LNCAP (cell line): ENCODE data around the gene CTNNBL1.

Experiments
- TF ChIP-seq, protein P1 (sequence below): fragments of 450-650 bp; IDR thresholded peaks from 2 replicates; pipeline ENCODE4 v1.5.1; 2017; ENCODE audit warnings: mild to moderate bottlenecking

The CTNNBL1 gene

DNA sequence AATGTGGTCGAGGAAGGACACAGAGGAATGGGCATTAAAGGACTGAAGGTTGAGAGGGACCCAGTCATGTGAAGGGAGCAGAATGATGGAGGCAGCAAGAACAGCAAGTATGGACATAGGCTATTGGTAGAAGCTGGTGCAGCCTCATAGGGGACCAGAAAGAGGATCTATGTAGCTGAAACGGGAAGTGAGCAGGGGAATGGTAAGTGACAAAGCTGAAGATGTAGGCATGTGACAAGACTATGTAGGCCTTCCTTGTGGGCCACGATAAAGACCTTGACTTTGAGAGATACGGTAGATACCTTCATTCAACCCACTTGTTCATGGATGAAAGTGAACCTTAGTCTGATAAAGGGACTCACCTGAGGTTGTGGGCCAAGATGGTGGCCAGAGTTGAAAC is 3.5 kb downstream of the CTNNBL1 start:
- TF ChIP-seq, protein P1, sequence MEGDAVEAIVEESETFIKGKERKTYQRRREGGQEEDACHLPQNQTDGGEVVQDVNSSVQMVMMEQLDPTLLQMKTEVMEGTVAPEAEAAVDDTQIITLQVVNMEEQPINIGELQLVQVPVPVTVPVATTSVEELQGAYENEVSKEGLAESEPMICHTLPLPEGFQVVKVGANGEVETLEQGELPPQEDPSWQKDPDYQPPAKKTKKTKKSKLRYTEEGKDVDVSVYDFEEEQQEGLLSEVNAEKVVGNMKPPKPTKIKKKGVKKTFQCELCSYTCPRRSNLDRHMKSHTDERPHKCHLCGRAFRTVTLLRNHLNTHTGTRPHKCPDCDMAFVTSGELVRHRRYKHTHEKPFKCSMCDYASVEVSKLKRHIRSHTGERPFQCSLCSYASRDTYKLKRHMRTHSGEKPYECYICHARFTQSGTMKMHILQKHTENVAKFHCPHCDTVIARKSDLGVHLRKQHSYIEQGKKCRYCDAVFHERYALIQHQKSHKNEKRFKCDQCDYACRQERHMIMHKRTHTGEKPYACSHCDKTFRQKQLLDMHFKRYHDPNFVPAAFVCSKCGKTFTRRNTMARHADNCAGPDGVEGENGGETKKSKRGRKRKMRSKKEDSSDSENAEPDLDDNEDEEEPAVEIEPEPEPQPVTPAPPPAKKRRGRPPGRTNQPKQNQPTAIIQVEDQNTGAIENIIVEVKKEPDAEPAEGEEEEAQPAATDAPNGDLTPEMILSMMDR = no peak

DNA sequence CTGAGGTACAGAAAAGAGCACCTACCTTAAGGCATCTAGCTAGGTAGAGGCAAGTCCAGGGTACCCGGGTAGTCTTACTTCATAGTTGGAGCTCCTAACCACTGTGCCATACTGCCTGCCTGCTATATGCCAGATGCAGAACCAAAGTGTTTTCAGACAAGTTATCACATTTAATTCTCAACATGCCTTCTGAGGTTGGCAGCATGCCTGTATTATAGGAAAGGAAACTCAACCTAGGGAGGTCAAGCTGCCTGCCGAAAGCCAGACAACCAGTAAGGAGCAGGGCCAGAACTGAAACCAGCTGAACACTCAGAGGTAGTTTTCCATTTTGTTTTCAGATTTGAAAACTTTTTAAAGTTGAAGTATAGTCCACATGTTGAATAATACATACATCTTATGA is 5.4 kb downstream of the CTNNBL1 start:
- TF ChIP-seq, protein P1 = no peak

DNA sequence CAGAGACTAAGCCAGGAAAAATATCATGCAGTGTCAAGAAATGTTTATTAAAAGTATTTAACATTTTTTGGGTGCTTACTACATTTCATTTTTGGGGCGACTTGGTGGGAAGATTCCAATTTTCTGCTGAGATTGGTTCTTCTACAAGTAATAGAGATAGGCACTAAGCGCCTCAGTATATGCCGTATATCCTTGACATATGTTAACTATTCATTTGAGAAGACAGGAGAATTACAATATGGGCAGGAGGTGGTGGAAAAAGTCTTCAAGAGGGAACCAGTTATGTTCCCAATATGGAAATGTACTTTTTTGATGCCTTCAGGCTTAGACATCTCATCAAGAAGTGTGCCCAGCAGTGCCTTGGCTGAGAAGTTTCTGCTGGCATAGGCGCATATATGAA is 6.5 kb downstream of the CTNNBL1 start:
- TF ChIP-seq, protein P1 = no peak

DNA sequence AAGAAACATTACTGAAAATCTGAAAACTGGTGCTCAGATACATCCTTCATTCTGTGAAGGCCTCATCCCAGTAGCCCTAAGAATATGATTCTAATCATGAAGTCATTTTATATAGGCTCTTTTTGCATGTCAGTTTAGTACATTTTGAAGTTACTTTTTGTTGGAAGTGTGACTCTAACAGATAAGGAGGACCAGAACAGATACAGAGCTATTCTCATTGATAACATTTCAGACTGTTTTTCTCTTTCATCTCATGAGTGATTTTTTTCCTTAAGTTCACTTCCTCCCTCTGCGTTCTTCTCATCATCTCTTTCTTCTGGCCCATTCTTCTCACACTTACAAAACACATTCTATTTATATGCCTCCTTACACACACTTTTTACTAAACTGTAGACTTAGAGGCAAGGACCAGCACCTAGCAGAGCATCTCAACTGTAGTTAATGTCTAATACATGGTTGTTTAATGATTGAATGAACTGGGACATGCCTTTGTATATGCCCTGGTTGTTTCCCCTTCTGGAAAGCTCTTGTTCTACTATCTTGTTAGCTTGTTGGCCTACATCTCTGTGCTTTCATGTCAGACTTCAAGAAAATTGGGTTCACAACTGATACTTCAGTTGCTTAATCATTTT is 8.7 kb downstream of the CTNNBL1 start:
- TF ChIP-seq, protein P1 = no peak

DNA sequence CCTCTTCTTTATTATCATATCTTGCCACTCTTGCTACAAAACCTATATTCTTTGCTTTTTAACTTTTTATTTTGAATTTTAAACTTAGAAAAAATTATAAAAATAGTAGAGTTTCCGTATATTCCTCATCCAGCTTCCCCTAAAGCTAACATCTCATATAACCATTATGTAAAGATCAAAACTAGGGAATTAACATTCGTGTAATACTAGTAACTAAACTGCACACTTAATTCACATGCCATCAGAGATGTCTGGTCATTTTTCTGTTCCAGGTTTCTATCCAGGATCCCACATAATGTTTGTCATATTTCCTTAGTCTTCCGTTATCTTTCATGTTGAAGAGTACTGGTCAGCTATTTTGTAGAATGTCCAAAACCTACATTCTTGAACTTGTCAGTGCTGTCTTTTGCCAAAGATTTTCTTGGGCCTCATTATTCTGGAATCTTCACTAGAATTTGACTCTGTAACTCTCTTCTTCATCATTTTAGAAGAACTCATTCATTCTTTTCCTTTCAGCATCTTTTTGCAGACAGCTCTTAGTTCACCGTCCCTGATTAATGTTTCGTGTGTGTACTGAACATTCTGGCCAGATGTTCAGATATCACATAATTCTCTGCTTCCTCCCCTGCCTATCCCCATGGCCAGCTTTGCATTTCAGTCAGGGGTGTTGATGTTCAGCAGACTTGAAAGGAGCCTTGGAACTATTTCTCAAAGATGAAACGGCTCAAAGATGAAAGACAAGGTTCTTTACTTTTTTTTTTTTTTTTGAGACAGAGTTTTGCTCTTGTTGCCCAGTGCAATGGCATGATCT is 9.4 kb downstream of the CTNNBL1 start:
- TF ChIP-seq, protein P1 = no peak

DNA sequence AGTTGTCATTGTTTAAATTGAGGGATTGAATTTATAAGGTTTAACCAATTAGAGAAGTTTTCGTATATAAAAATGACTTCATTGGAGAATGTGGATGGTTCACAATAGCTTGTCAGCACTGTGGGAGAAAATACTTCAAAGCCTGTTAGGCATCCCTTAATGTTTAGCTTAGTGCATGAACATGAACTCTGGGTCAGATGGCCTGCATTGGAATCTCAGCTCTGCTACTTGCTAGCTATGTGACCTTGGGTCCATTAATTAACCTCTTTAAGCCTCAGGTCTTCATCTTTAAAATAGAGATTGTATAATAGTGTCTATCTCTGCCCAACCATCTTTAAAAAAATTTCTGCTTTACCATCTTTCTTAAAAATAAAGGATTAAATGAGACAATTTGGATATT is 11.1 kb downstream of the CTNNBL1 start:
- TF ChIP-seq, protein P1 = no peak

DNA sequence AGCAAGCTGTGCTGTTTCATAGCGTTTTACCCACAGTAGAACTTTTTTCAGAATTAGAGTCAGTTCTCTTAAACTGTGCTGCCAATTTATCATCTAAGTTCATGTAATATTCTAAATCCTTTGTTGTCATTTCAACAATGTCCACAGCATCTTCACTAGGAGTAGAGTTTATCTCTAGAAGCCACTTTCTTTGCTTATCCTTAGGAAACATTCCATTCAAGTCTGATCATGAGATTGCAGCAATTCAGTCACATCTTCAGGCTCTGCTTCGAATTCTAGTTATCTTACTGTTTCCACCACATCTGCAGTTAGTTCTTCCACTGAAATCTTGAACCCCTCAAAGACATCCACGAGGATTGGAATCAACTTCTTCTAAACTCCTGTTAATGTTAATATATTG is 12.5 kb downstream of the CTNNBL1 start:
- TF ChIP-seq, protein P1 = no peak
